IMR-90 (cell line): ENCODE measurements around the gene MTRF1L. TPM values are rescaled to one million over a fixed set of nuclear protein-coding genes. Genes with fewer than 3 reads are reported as not detected.

Source experiments
- ATAC-seq: fragments of 200-7000 bp; cut with Tn5 transposase; 2 replicates; pipeline ENCODE4 v1.9.1; 2020; ENCODE audit warnings: low read depth, mild to moderate bottlenecking, moderate library complexity
- BruUV-seq: library from RNA; stranded (reverse); fragments of 400-500 nt; replicated peaks from 2 replicates; lab custom pipeline; 2021; lab: Mats Ljungman, UMichigan
- CTCF ChIA-PET: fragments of 300-600 bp; formaldehyde crosslinking; extraction: SDS; loops from one replicate; lab custom pipeline; 2021; ENCODE audit warnings: antibody characterized with exemption; lab: Yijun Ruan, JAX
- POLR2A ChIA-PET: fragments of 300-600 bp; sonication (Branson Sonifier 250); formaldehyde crosslinking; loops from one replicate; lab custom pipeline; 2022; ENCODE audit warnings: antibody characterized with exemption; ENCODE audit not compliant: unreplicated experiment; lab: Charles Lee
- DNase-seq: peaks from one replicate; pipeline ENCODE4 v3.0.0; 2013
- H2AFZ ChIP-seq: replicated peaks from 2 replicates; pipeline ENCODE3; 2013; ENCODE audit warnings: low read length, mild to moderate bottlenecking; ENCODE audit not compliant: poor library complexity
- H2AK5ac ChIP-seq: 2 replicates; pipeline ENCODE4 v1.6.1; 2013; ENCODE audit warnings: low read depth, low read length, inconsistent platforms
- H2AK9ac ChIP-seq: replicated peaks from 2 replicates; pipeline ENCODE3; 2013; ENCODE audit warnings: mild to moderate bottlenecking, low read depth, low read length, moderate library complexity; ENCODE audit not compliant: poor library complexity
- H2BK120ac ChIP-seq: 2 replicates; pipeline ENCODE4 v1.6.1; 2013; ENCODE audit warnings: low read depth, low read length, inconsistent platforms
- H2BK15ac ChIP-seq: 3 replicates; pipeline ENCODE4 v1.6.1; 2013; ENCODE audit warnings: low read depth, low read length, inconsistent platforms
- H2BK20ac ChIP-seq: 2 replicates; pipeline ENCODE4 v1.6.1; 2013; ENCODE audit warnings: low read depth, mild to moderate bottlenecking, inconsistent platforms, low read length, moderate library complexity
- H2BK5ac ChIP-seq: 2 replicates; pipeline ENCODE4 v1.6.1; 2013; ENCODE audit warnings: mild to moderate bottlenecking, low read depth, low read length, inconsistent platforms; ENCODE audit not compliant: poor library complexity, severe bottlenecking
- H3K14ac ChIP-seq: replicated peaks from 2 replicates; pipeline ENCODE4 v1.6.1; 2013; ENCODE audit warnings: low read depth, low read length, inconsistent platforms
- H3K18ac ChIP-seq: 2 replicates; pipeline ENCODE4 v1.6.1; 2013; ENCODE audit warnings: low read depth, low read length, control low read depth
- H3K23ac ChIP-seq: 2 replicates; pipeline ENCODE4 v1.6.1; 2013; ENCODE audit warnings: low read depth, low read length, inconsistent platforms
- H3K27ac ChIP-seq: 2 replicates; pipeline ENCODE4 v1.5.1; 2013; ENCODE audit warnings: mild to moderate bottlenecking, control low read depth, low read length; ENCODE audit not compliant: insufficient read depth
- H3K27me3 ChIP-seq: 2 replicates; pipeline ENCODE4 v1.6.1; 2013; ENCODE audit warnings: low read length; ENCODE audit not compliant: control insufficient read depth, insufficient read depth
- H3K36me3 ChIP-seq: 2 replicates; pipeline ENCODE4 v1.6.1; 2013; ENCODE audit warnings: low read length, mixed read lengths; ENCODE audit not compliant: control insufficient read depth, insufficient read depth
- H3K4ac ChIP-seq: 2 replicates; pipeline ENCODE4 v1.6.1; 2013; ENCODE audit warnings: low read depth, low read length, inconsistent platforms
- H3K4me1 ChIP-seq: 2 replicates; pipeline ENCODE4 v1.6.1; 2013; ENCODE audit warnings: low read length, mixed read lengths; ENCODE audit not compliant: control insufficient read depth, insufficient read depth
- H3K4me2 ChIP-seq: 2 replicates; pipeline ENCODE4 v1.6.1; 2013; ENCODE audit warnings: low read depth, mild to moderate bottlenecking, control low read depth, low read length, moderate library complexity
- H3K4me3 ChIP-seq: 2 replicates; pipeline ENCODE4 v1.5.1; 2013; ENCODE audit warnings: low read depth, mild to moderate bottlenecking, control low read depth, low read length, moderate library complexity; ENCODE audit not compliant: insufficient read depth
- H3K56ac ChIP-seq: 2 replicates; pipeline ENCODE4 v1.6.1; 2013; ENCODE audit warnings: low read length, inconsistent platforms; ENCODE audit not compliant: insufficient read depth; ENCODE audit errors: extremely low read depth
- H3K79me1 ChIP-seq, 2 experiments: 2 replicates each; pipeline ENCODE4 v1.6.1; 2013; ENCODE audit warnings: low read length in 2 of 2, inconsistent platforms in 1 of 2, low read depth in 1 of 2
- H3K9ac ChIP-seq: 2 replicates; pipeline ENCODE4 v1.6.1; 2013; ENCODE audit warnings: low read depth, low read length, control low read depth
- H3K9me1 ChIP-seq: 2 replicates; pipeline ENCODE4 v1.6.1; 2013; ENCODE audit warnings: low read length, inconsistent platforms; ENCODE audit not compliant: insufficient read depth
- H3K9me3 ChIP-seq: 2 replicates; pipeline ENCODE4 v1.6.1; 2013; ENCODE audit warnings: low read length; ENCODE audit not compliant: control insufficient read depth, insufficient read depth
- H4K20me1 ChIP-seq: 2 replicates; pipeline ENCODE4 v1.6.1; 2013; ENCODE audit warnings: low read length, inconsistent platforms; ENCODE audit not compliant: insufficient read depth
- H4K5ac ChIP-seq: 2 replicates; pipeline ENCODE4 v1.6.1; 2013; ENCODE audit warnings: mild to moderate bottlenecking, low read depth, low read length, control low read depth
- H4K8ac ChIP-seq, 2 experiments: 2 replicates each; pipeline ENCODE4 v1.6.1; 2013; ENCODE audit warnings: low read depth in 2 of 2, low read length in 2 of 2, control low read depth in 1 of 2, inconsistent platforms in 1 of 2
- H4K91ac ChIP-seq: 2 replicates; pipeline ENCODE4 v1.6.1; 2013; ENCODE audit warnings: low read depth, low read length, inconsistent platforms; ENCODE audit not compliant: insufficient read depth
- BHLHE40 ChIP-seq: fragments of 150-350 bp; IDR thresholded peaks from 2 replicates; pipeline ENCODE4 v1.6.1; 2016; ENCODE audit warnings: mild to moderate bottlenecking, low read depth, low read length
- CHD1 ChIP-seq: IDR thresholded peaks from 2 replicates; pipeline ENCODE4 v1.6.1; 2012; ENCODE audit warnings: low read depth, low read length, improper control_type of control experiment
- FOS ChIP-seq: fragments of 150-350 bp; IDR thresholded peaks from 2 replicates; pipeline ENCODE4 v1.6.1; 2016; ENCODE audit warnings: low read depth, low read length
- MAFK ChIP-seq: IDR thresholded peaks from 2 replicates; pipeline ENCODE4 v1.6.1; 2012; ENCODE audit warnings: low read depth, low read length, improper control_type of control experiment
- MAZ ChIP-seq: IDR thresholded peaks from 2 replicates; pipeline ENCODE4 v1.6.1; 2012; ENCODE audit warnings: low read depth, mild to moderate bottlenecking, low read length, improper control_type of control experiment, moderate library complexity, borderline replicate concordance
- MXI1 ChIP-seq: IDR thresholded peaks from 2 replicates; pipeline ENCODE4 v1.6.1; 2012; ENCODE audit warnings: low read depth, mild to moderate bottlenecking, low read length, moderate library complexity, borderline replicate concordance
- RAD21 ChIP-seq: IDR thresholded peaks from 2 replicates; pipeline ENCODE4 v1.6.1; 2012; ENCODE audit warnings: low read length, improper control_type of control experiment
- RCOR1 ChIP-seq: IDR thresholded peaks from 2 replicates; pipeline ENCODE4 v1.6.1; 2012; ENCODE audit warnings: mild to moderate bottlenecking, low read length, improper control_type of control experiment; ENCODE audit not compliant: insufficient replicate concordance
- RFX5 ChIP-seq: IDR thresholded peaks from 2 replicates; pipeline ENCODE4 v1.8.0; 2012; ENCODE audit warnings: low read depth, mild to moderate bottlenecking, low read length, moderate library complexity
- SMC3 ChIP-seq: fragments of 150-350 bp; IDR thresholded peaks from 2 replicates; pipeline ENCODE4 v1.6.1; 2016; ENCODE audit warnings: low read depth, mild to moderate bottlenecking, antibody characterized with exemption, low read length, moderate library complexity
- WGBS, 2 experiments: methylation state at CpG; one replicate each; pipeline versions ENCODE4 v1.1.5 to v1.1.7; 2013; ENCODE audit warnings: missing lambda C conversion rate in 2 of 2; ENCODE audit not compliant: insufficient read length in 1 of 2; ENCODE audit errors: extremely low coverage in 2 of 2; 5-methylcytosine and 5-hydroxymethylcytosine counted together
- dilution Hi-C: fragments of 300-500 bp; cut with HindIII; formaldehyde crosslinking; loops from one replicate; pipeline ENCODE4 v1.14.3; 2018; ENCODE audit warnings: low sequenced_read_pairs; ENCODE audit not compliant: unreplicated experiment
- in situ Hi-C: fragments of 300-500 bp; cut with MboI; formaldehyde crosslinking; loops from 3 replicates; pipeline ENCODE4 v1.14.3; 2019; ENCODE audit warnings: low sequenced_read_pairs, inconsistent platforms, mixed read lengths
- intact Hi-C: fragments of 100-400 bp; cut with micrococcal nuclease; formaldehyde crosslinking; loops from 2 replicates; pipeline ENCODE4 v1.10.0; 2022
- polyA plus RNA-seq, 3 experiments: library from polyadenylated mRNA; depleted of rRNA; stranded (reverse); fragments of >200 nt; gene quantifications; 2 replicates each; pipeline ENCODE4 v1.2.3, GENCODE V29; 2012; ENCODE audit warnings: low replicate concordance in 1 of 3
- total RNA-seq: library from RNA; depleted of rRNA; stranded (reverse); fragments of >200 nt; gene quantifications from 2 replicates; pipeline ENCODE4 v1.2.3, GENCODE V29; 2012

MTRF1L gene
- total and polyA plus RNA-seq, 2 of the 4 experiments (the other 2 are of a cell fraction): 6.9 to 11.1 TPM

- no peaks in the 10 kb centered on the region for H4K20me1 ChIP-seq
- H4K91ac ChIP-seq: no peak overlapping the region
- no peaks in the 10 kb centered on the region for H3K79me1 ChIP-seq
- no CpG with 5 or more reads among the region's 1 CpG for WGBS, 2 experiments
- H2AK5ac ChIP-seq: no peak overlapping the region
- no peak overlapping the region for H4K8ac ChIP-seq
- H3K4me2 ChIP-seq: no peak overlapping the region
- no peaks in the 10 kb centered on the region for H3K4me1 ChIP-seq
- no peak overlapping the region for H3K9ac ChIP-seq
- no peak overlapping the region for H3K4me3 ChIP-seq
- no peak overlapping the region for H3K27ac ChIP-seq
- in situ Hi-C loops (loop anchor here (10.0 kb wide), 1 partner anchor 88 kb away; no protein-coding TSS in a partner anchor), intact Hi-C loops (loop anchor here (10.0 kb wide), 1 partner anchor 458 kb away; no protein-coding TSS in a partner anchor), dilution Hi-C loops (no loop called here)
- no peak overlapping the region for H2BK20ac ChIP-seq
- no peak overlapping the region for H2AFZ ChIP-seq
- DNase-seq (no peak), ATAC-seq (no peak)
- no peak overlapping the region for H3K56ac ChIP-seq
- H3K23ac ChIP-seq: no peak overlapping the region
- H2BK5ac ChIP-seq: no peak overlapping the region
- no peak overlapping the region for H2BK15ac ChIP-seq
- peaks cover 1% of the 10 kb centered on the region; the same call in 1 of the 2 replicates for H3K27me3 ChIP-seq
- ChIA-PET CTCF (no interaction called here), POLR2A (no interaction called here)
- no peak overlapping the region for H2AK9ac ChIP-seq
- no peak overlapping the region for H4K5ac ChIP-seq
- no peak overlapping the region for H2BK120ac ChIP-seq
- H3K9me3 ChIP-seq: no peaks in the 10 kb centered on the region
- no peak overlapping the region for H3K14ac ChIP-seq
- no peaks in the 10 kb centered on the region for H3K36me3 ChIP-seq
- no peak overlapping the region for H3K18ac ChIP-seq
- BruUV-seq: no TSS peak
- TF ChIP-seq RCOR1 (no peak), RFX5 (no peak), RAD21 (no peak), MXI1 (no peak), FOS (no peak), MAFK (no peak), MAZ (no peak), CHD1 (no peak), SMC3 (no peak), BHLHE40 (no peak)
- no peaks in the 10 kb centered on the region for H3K9me1 ChIP-seq
- no peak overlapping the region for H3K4ac ChIP-seq
Observed at GRCh38 chr6:152942319-152942869, 60.1 kb downstream of the MTRF1L start.
